ENCODE measurements around the gene ACSL1.

GRCh38 chr4:184751585-184751956 lies 74.2 kb downstream of the ACSL1 start:
- TF ChIP-seq GATA2 (IDR thresholded peaks at IDR 0.05; ENCODE audit: low read depth, low read length), result no peak
- no peak for TF ChIP-seq GATA3 (IDR thresholded peaks at IDR 0.05; ENCODE audit: low read depth, low read length)
